ENCODE data around the gene SPTBN5.

Gene SPTBN5

GRCh38 chr15:41901431-41901830, 7.6 kb upstream of the SPTBN5 start:
- no peak for DNase-seq

DNA sequence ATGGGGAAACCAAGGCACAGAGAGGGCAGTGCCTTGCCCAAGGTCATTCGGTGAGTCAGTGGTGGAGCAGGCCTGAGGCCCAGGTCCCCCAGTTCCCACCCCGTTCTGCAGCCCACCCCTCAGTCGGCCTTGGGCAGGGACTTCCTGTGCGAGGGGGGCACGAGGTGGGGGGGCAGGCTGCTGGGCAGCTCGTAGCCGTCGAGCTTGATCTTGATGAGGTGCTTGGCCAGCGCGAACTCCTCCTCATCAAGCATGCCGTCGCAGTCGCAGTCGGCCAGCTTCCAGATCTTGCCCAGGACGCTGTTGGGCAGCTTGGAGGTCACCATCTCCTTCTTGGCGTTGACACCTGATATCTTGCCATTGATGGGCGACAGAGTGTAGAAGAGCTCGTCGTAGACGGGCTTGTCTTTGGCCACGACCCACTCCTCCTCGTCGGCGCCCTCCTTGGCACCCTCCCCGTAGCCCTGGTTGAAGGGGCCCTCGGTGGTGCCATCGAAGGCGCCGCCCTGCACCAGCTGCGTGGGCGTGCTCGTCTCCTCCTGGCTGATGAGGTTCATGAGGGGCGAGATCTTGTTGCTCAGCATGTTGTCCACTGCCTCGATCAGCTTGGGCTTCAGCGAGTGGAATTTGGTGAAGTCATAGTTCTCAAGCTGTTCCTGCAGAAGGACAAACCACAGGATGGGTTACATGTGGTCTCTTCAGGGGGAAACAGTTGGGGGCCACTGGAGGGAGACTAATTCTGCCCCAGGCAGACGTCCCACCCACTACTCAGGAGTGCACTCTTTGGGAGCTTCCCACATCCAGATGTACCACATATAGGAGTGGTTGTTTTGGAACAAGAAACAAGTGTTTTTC, 6.9 kb upstream of the SPTBN5 start:
- DNase-seq, result no peak

DNA sequence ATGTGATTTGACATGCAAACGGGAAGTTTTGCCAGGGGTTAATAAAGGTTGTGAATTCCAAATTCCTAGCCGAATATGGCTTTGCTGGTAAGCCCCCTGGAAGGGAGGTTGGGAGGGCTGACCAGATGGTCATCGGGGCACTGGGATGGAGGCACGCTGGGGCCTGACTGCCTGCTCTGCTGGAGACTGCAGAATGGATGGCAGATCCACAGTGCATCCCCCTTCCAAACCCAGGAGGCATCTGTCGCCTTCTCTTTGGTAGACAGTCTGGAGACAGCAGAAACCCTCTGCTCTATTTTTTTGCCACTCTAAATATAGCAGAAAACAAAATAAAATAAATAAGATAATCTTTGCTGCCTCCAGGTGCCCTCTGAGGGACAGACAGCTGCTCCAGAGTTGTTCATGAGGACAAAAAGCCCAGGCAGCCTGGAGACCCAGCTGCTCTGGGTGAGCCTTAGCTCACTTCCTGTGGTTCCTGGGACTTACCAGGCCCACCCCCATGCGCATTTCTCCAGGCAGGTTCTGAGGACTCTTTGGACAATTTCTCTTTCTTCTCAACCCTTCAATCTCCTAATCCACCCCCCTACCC, 6.1 kb upstream of the SPTBN5 start:
- no peak for DNase-seq

- no peak for DNase-seq
Observed at GRCh38 chr15:41897363-41897799, 3.5 kb upstream of the SPTBN5 start.

- no peak for DNase-seq
Observed at GRCh38 chr15:41896566-41896965, 2.7 kb upstream of the SPTBN5 start.

DNA sequence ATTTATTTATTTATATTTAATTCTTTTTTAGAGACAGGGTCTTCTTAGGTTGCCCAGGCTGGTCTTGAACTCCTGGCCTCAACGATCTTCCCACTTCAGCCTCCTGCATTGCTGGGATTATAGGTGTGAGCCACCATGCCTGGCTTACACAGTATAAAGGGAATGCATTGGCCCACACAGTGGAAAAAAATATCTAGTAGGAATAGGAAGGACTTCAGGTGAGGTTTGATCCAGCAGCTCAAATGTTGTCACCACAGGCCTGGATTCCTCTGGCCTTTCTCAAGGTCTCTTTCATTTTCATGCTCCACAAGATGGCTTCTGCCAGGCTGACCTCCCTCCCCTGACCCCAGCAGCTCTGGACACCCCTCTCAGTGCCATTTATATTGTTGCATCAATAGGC, 2.1 kb upstream of the SPTBN5 start:
- no peak for DNase-seq

- no peak for DNase-seq
Observed at GRCh38 chr15:41895491-41895890, 1.6 kb upstream of the SPTBN5 start.

DNA sequence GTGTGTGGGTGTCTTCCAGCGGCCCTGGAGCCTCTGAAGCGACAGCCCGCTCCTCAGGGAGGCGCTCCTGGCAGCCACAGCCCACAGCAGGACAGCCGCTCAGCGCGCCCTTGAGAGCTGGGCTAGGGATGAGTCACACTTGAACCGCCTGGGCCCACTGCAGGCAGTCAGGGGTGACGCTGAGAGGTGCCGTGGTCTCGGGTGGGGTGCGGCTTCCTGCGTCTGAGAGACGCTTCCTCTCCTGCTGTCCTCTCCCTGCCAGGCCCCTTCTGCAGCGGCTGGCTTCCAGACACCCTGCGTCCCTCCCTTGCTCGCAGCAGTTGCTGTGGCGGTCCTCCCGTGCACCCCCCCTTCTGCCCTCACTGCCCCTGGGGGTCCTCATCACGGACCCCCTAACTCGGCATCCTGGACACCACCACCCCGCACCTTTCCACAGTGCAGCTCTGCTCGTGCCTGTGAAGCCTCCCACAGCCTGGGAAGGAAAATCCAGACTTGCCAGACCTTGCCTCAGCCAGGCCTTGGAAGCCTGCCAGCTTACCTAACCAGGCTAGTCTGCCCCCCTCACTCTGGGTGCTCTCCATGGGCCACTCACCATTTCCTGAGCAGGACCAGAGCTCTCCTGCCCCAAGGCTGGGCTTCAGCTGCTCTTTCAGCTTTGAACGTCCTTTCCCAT, 1.1 kb upstream of the SPTBN5 start:
- DNase-seq, result peak; percentile 85

- DNase-seq, result no peak
Observed at GRCh38 chr15:41894251-41894790, 468 bp upstream of the SPTBN5 start.

DNA sequence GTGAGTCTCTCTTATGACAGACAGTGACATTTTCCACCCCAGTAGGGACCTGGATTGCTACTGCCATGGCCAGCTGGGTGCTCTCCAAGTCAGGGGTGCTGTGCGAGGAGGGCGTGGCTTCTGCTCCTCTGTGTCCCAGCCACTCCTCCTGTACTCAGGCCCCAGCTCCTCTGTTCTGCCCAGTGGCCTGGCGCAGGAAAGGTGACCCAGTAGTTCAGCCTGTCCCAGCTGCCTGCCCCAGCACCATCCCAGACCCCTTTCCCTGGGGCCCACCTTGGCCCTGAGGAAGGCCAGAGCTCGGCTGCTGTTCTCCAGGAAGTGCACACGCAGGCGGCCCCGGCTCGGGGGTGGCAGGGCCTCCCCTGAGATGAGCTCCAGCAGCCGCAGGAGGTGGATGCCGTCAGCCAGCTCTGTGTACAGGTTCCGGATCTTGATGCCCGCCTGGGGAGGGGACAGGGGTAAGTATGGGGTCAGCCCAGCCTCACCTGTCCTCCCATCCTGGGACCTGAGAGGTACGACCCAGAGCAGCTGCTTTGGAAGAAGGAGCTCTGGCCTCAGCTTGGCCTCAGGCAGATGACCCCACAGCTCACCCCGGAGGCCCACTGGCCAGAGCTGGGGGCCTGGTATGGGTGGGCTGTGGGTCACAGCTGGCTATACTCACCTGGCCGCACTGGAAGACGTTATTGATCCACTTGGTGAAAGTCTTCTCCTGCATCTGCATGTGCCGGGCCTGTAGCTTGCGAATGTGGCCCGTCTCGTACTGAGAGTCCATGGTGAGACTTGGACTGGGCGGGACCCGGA, 1.0 kb downstream of the SPTBN5 start:
- no peak for DNase-seq

GRCh38 chr15:41891946-41892345, 1.9 kb downstream of the SPTBN5 start:
- no peak for DNase-seq

DNA sequence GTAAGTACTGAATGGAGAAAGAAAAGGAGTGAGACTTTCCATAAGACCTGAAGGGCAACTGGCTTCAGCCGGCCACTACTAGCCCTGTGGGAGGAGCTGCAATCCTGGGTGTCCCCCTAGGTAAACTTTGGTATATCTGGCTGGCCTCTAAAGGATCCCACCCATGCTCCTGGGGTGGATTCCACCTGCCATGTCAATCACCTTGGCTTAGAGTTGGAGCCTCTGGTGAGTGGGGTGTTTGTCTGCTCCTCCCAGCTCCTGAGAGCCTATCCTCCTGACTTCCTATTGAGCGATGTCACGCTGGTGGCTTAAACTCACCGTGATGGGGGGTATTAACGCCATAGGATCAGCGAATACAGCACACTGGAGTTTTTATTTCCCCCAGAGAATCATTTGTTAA, 2.6 kb downstream of the SPTBN5 start:
- no peak for DNase-seq

GRCh38 chr15:41890050-41890690, 3.7 kb downstream of the SPTBN5 start:
- no peak for DNase-seq

DNA sequence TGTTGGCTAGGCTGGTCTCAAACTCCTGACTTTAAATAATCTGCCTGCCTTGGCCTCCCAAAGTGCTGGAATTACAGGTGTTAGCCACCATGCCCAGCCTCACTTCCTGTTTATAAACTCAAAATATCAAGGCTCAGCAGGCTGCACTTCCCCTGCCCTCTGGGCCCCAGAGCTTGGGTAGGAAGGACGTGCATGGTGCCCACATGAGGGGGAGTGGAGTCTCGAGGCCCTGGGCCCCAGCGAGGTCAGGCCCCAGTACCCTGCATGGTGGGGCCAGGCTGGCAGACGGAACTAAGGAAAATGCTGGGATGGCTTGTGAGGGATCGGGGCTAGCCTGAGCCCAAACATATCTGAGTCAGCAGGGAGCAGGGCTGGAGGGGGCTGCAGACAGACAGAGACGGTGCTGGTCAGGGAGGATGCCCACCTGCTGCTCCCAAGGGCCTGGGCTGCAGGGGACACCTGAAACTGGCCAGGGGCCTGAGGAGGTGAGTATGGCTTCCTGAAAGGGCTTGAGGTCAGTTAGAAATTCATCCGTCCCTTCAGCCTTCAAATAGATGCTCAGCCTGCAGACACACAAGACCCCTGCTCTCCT, 5.1 kb downstream of the SPTBN5 start:
- DNase-seq, result peak; percentile 36

DNA sequence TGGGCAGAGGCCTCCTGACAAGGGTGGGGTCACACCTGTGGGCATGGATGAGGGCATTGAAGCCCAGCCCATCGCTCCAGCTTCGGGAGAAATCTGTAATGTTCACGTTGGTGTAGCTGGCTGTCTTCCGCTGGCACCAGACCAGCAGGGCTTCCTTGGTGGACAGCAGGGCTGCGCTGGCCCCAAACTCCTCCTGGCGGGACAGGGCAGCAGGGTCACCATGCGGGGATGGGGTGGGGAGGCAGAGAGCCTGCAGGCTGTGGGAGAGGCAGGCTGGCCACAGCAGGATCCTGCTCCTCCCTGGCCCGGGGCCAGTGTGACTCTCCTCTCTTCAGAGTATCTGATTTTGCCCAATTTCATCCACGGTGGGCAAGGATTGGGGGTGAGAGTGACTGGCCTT, 6.0 kb downstream of the SPTBN5 start:
- DNase-seq, result no peak

- no peak for DNase-seq
Observed at GRCh38 chr15:41887161-41887560, 6.7 kb downstream of the SPTBN5 start.

DNA sequence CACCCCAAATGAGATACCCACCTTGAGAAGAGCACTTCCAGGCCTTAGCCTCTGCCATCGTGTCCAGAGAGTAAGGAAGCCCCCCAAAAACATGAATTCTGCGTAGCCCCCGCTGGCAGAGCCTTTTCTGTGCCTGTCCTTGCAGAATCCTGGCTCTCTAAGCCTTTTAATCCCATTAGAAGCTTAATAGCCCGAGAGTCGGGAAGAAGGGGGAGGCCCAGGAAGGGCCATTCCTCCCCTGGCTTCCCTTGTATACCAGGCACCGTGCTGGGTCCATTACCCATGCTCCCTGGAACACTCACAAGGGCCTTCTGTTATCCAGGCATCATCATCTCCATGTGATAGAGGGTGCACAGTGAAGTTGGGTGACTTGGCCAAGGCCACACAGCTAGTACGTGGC, 7.1 kb downstream of the SPTBN5 start:
- DNase-seq, result no peak

DNA sequence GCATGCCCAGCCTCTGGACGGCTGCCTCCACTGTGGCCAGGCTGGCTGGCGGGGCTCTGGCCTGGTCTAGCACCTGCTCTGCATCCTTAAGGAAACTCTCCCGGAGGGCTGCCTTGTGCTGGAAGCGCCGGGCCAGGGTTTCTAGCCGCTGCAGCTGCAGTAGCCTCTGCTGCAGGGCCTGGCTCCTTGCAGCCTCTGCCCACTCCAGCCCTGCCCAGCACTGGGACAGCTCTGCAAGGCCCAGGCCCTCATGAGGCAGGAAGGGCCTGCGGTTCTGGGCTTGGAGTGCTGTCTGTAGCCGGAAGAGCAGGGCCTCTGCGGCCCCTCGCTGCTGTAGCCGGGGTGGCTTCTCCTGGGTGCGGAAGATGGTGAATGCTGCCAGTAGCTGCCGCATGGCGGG, 8.0 kb downstream of the SPTBN5 start:
- DNase-seq, result no peak

GRCh38 chr15:41885321-41885720, 8.5 kb downstream of the SPTBN5 start:
- no peak for DNase-seq

- no peak for DNase-seq
Observed at GRCh38 chr15:41884458-41884857, 9.4 kb downstream of the SPTBN5 start.

- DNase-seq, result no peak
Observed at GRCh38 chr15:41883484-41883825, 10.4 kb downstream of the SPTBN5 start.

Measured in activated CD4-positive, alpha-beta T cell treated with anti-CD3 and anti-CD28 coated beads, Interleukin-10, Interleukin-2, amounts not matched to agents 100 ng/mL and 50 ng/mL, durations not matched to agents 16 hours and 8 hours (primary cell).